ENCODE results near the gene CTSF.

- no peak for TF ChIP-seq CTCF (conservative IDR thresholded peaks at IDR 0.05 in 1 of 2, IDR thresholded peaks at IDR 0.05 in 1 of 2; ENCODE audit: low read depth in 1 of 2, low read length in 2 of 2)
- no peak for TF ChIP-seq EZH2 (IDR thresholded peaks at IDR 0.05; ENCODE audit: low read length, missing control alignments)
Measured at GRCh38 chr11:66562907-66563583, 5.4 kb downstream of the CTSF start.

All from fibroblast of lung (primary cell).